Ascending aorta (tissue), 2 donors: ENCODE results near the gene PRAME. TPM values are rescaled to one million over a fixed set of nuclear protein-coding genes. Genes with fewer than 3 reads are reported as not detected.

Experiments
- DNase-seq, 2 donors: peaks; one replicate each; pipeline ENCODE4 v3.0.0-alpha.2; 2019; ENCODE audit warnings: low spot score in 2 of 2
- H3K27ac ChIP-seq, 2 donors: fragments of 200-600 bp; sonication (generic); one replicate each; pipeline ENCODE4 v1.5.1; 2016 to 2017; ENCODE audit warnings: mild to moderate bottlenecking in 1 of 2
- H3K27me3 ChIP-seq: fragments of 200-600 bp; sonication (generic); one replicate; pipeline ENCODE4 v1.5.1; 2017
- H3K36me3 ChIP-seq, 2 donors: fragments of 200-600 bp; sonication (generic); one replicate each; pipeline ENCODE4 v1.5.1; 2016
- H3K4me1 ChIP-seq, 2 donors: fragments of 200-600 bp; sonication (generic); one replicate each; pipeline ENCODE4 v1.5.1; 2016 to 2017; ENCODE audit warnings: mild to moderate bottlenecking in 1 of 2
- H3K4me3 ChIP-seq, 2 donors: fragments of 200-600 bp; sonication (generic); one replicate each; pipeline ENCODE4 v1.5.1; 2016 to 2017; ENCODE audit warnings: mild to moderate bottlenecking in 1 of 2
- H3K9me3 ChIP-seq, 2 donors: fragments of 200-600 bp; sonication (generic); one replicate each; pipeline ENCODE4 v1.5.1; 2016
- intact Hi-C: fragments of 100-400 bp; cut with DNase I; formaldehyde crosslinking; loops from one replicate; pipeline ENCODE4 v1.15.1; 2023
- total RNA-seq: library from RNA; depleted of rRNA; stranded (reverse); fragments of >200 nt; gene quantifications from one replicate; pipeline ENCODE4 v1.1.0, GENCODE V29; 2016
- TF ChIP-seq, protein P1 (sequence below), 3 experiments: fragments of 200-600 bp in 2 of 3; fragments of 450-650 bp in 1 of 3; sonication (generic) in 2 of 3; IDR thresholded peaks; one replicate each; pipeline ENCODE4 v1.5.1; 2016 to 2019; ENCODE audit warnings: antibody characterized with exemption in 3 of 3, mild to moderate bottlenecking in 1 of 3, moderate library complexity in 1 of 3

PRAME gene
- total RNA-seq, 1 donor from 2014 or later, result not detected

- Histone ChIP-seq H3K27me3 (no peaks in the 10 kb centered on the region), H3K27ac (no peak overlapping the region), H3K4me1 (no peaks in the 10 kb centered on the region), H3K4me3 (no peak overlapping the region), H3K36me3 (no peaks in the 10 kb centered on the region), H3K9me3 (no peaks in the 10 kb centered on the region)
- intact Hi-C loops, result no loop called here
- DNase-seq, result no peak
- TF ChIP-seq, protein P1, sequence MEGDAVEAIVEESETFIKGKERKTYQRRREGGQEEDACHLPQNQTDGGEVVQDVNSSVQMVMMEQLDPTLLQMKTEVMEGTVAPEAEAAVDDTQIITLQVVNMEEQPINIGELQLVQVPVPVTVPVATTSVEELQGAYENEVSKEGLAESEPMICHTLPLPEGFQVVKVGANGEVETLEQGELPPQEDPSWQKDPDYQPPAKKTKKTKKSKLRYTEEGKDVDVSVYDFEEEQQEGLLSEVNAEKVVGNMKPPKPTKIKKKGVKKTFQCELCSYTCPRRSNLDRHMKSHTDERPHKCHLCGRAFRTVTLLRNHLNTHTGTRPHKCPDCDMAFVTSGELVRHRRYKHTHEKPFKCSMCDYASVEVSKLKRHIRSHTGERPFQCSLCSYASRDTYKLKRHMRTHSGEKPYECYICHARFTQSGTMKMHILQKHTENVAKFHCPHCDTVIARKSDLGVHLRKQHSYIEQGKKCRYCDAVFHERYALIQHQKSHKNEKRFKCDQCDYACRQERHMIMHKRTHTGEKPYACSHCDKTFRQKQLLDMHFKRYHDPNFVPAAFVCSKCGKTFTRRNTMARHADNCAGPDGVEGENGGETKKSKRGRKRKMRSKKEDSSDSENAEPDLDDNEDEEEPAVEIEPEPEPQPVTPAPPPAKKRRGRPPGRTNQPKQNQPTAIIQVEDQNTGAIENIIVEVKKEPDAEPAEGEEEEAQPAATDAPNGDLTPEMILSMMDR (IDR thresholded peaks at IDR 0.05), result no peak
Observed at GRCh38 chr22:22498267-22498666, 60.8 kb downstream of the PRAME start.

Other genes with a start within 250 kb of the PRAME start
- not detected for gene ZNF280B, start 50.5 kb downstream of the PRAME start, total RNA-seq
- gene ZNF280A, start 39.0 kb downstream of the PRAME start, total RNA-seq, result not detected
- gene GGTLC2, start 85.3 kb upstream of the PRAME start, total RNA-seq, result not detected